A549 treated with AZD9567 at 1 μM for 4 hours (cell line): ENCODE results near the gene OSBPL2. TPM values are rescaled to one million over a fixed set of nuclear protein-coding genes. Genes with fewer than 3 reads are reported as not detected.

Source experiments
- total RNA-seq: library from RNA; stranded (reverse); fragments of 200-300 nt; extraction: Qiagen RNA extraction; gene quantifications from 5 replicates; pipeline ENCODE4 v1.2.3, GENCODE V29; 2022; ENCODE audit not compliant: insufficient read depth

OSBPL2 gene
- total RNA-seq, result 16.8 to 21.9 TPM (median 20.4 TPM) in 5 replicates

GRCh38 chr20:62237801-62238568, at the start of gene OSBPL2:
Gene OSBPL2 (plus strand): TSS chr20:62238521. CDS start chr20:62256185, 17,664 bp downstream.

GRCh38 chr20:62219992-62220665, 18.2 kb upstream of the OSBPL2 start, which contains the start of gene HRH3:
Gene HRH3 (minus strand): TSS chr20:62220278. CDS start chr20:62219970, 308 bp downstream.

GRCh38 chr20:62302341-62303061, 64.2 kb downstream of the OSBPL2 start, which contains the start of gene ADRM1:
Gene ADRM1 (plus strand): TSS chr20:62302997. CDS start chr20:62303569, 572 bp downstream.

Other genes starting within 250 kb of the OSBPL2 start
- gene TAF4, start 172.6 kb upstream of the OSBPL2 start, total RNA-seq, result 16.5 to 22.8 TPM (median 18.6 TPM) in 5 replicates
- 28.1 to 33.0 TPM (median 29.1 TPM) in 5 replicates for gene LSM14B, start 116.0 kb upstream of the OSBPL2 start, total RNA-seq
- 473 to 589 TPM (median 565 TPM) in 5 replicates for gene PSMA7, start 95.1 kb upstream of the OSBPL2 start, total RNA-seq
- gene SS18L1, start 94.8 kb upstream of the OSBPL2 start, total RNA-seq, result 9.6 to 13.5 TPM (median 11.1 TPM) in 5 replicates
- 20.2 to 41.4 TPM (median 39.6 TPM) in 5 replicates for gene MTG2, start 55.5 kb upstream of the OSBPL2 start, total RNA-seq
- 0.05 to 0.06 TPM in 2 of 5 replicates, not detected in the others for gene HRH3, start 18.2 kb upstream of the OSBPL2 start, total RNA-seq
- gene ADRM1, start 64.5 kb downstream of the OSBPL2 start, total RNA-seq, result 156 to 196 TPM (median 192 TPM) in 5 replicates
- 190 to 476 TPM (median 435 TPM) in 5 replicates for gene LAMA5, start 128.8 kb downstream of the OSBPL2 start, total RNA-seq
- 1,967 to 3,050 TPM (median 2,844 TPM) in 5 replicates for gene RPS21, start 148.6 kb downstream of the OSBPL2 start, total RNA-seq
- gene CABLES2, start 168.8 kb downstream of the OSBPL2 start, total RNA-seq, result 3.9 to 5.9 TPM (median 5.5 TPM) in 5 replicates
- gene RBBP8NL, start 189.0 kb downstream of the OSBPL2 start, total RNA-seq, result 0.45 to 0.74 TPM (median 0.61 TPM) in 4 of 5 replicates, not detected in the other
- 0.67 to 2.3 TPM (median 0.77 TPM) in 5 replicates for gene GATA5, start 237.5 kb downstream of the OSBPL2 start, total RNA-seq